ENCODE measurements around the gene CLDN10. TPM values are rescaled to one million over a fixed set of nuclear protein-coding genes. Genes with fewer than 3 reads are reported as not detected.
"Not testable (repeated sequence)": the region's sequence is repeated elsewhere in the genome, so short reads cannot be mapped to it uniquely, and the experiment has no call there.

Gene CLDN10
- total RNA-seq, 1 experiment from 2014 or later: not detected

- DNase-seq (ENCODE audit: low read depth): no peak
These were observed 11.6 kb upstream of the CLDN10 start for GRCh38 chr13:95540888-95541287.

- DNase-seq (ENCODE audit: low read depth): no peak
These were observed 11.2 kb upstream of the CLDN10 start for GRCh38 chr13:95541308-95541707.

- no peak for DNase-seq (ENCODE audit: low read depth)
These were observed 10.5 kb upstream of the CLDN10 start for GRCh38 chr13:95541911-95542474.

GRCh38 chr13:95544293-95544692 is 8.2 kb upstream of the CLDN10 start:
- DNase-seq (ENCODE audit: low read depth): no peak

DNA sequence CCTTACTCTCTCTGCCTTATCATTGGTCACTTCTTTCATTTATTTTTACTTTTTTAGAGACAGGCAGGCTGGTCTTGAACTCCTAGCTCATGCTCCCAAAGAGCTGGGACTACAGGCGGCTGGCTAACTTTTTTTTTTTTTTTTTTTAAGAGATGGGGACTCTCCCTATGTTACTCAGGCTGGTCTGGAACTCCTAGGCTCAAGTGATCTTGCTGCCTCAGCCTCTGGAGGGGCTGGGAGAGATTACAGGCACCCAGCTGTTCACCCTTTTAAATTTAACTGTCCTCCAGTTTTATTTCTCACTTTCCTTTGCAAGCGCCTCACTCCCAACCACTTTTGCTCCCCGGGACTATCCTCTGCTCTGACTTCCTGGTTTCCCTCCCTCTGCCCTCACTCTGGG is 5.6 kb upstream of the CLDN10 start:
- no peak for DNase-seq (ENCODE audit: low read depth)

DNA sequence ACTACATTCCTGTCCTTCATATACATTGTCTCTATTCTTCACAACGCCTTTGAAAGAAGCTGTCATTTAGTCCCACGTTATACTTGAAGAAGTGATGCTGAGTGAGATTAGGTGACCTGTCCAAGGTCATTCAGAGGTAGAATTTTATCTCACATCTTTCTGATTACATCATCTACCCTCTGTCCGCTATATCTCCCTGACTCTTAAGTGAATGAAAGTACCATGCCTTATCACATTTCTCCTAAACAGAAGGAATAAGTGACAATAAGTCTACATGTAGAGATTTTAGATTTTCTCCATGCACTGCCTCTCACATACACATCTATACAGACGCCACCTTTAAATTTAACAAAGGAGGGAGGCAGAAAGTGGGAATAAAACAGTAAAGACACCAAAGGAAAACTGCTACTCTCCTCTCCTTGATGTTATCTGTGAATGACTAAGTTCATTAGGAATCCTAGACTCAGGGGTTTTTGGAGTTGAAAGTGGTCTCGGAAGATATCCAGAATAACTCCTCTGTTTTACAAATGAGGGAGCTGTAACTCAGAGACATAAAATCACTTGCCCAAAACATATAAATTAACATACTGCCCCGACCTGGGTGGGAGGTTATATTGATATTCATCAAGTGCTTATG is 4.9 kb upstream of the CLDN10 start:
- DNase-seq (ENCODE audit: low read depth): no peak

GRCh38 chr13:95552208-95552538 is 347 bp upstream of the CLDN10 start:
- no peak for DNase-seq (ENCODE audit: low read depth)

DNA sequence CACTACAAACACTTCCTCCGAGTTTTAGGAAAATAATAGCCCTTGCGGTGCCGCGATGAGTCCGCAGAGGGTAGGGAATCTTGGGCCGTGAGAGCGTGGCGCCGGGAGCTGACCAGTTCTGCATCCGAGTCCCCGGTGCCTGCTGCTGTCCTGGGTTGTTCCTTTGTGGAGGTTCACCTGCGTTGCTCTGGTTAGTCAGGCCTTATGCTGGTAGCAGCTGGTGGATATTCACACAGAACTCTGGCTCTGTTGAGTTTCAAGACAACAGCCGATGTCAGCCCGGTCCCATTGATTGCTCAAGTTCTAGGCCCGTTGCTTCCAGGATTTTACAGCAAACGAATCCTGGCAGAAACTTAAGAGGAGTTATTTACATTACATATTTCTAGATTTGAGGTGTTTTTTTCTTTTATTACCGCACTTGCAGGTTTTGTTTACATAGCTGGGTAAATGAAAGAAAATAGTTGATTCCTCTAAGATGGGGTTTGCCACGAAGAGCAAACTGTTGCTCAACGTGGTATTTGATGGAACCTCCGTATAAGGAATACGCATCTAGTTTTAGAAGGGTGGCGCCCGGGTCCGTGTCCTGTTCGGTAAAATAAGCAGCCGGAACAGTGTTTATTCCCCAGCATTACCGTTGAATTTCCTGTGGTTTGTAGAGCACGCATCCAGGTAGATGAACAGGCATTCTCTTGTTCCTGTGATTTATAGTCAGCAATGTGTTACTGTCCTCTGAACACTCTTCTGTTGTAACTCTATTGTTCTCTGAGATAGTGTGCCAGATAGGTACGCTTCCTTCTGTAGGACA is 1.3 kb downstream of the CLDN10 start:
- no peak for DNase-seq (ENCODE audit: low read depth)

DNA sequence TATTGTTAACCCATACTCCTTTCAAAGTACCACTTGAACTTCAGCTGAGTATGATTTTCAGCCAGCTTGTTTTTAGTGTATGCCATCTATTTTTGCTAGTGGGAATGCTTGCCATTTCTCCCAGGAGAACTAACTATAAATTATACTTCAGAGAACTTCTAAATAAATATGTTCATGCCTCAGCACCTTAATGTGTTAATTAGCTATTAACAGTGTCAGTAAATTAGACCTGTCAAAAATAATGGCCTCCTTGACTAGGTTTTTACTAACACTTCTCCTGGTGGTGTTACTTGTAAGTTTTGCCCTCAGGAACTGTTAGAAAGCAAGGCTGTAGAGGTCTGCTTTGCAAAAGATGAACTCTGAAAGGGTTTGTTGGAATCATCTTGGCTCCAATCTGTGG is 4.5 kb downstream of the CLDN10 start:
- no peak for DNase-seq (ENCODE audit: low read depth)

DNA sequence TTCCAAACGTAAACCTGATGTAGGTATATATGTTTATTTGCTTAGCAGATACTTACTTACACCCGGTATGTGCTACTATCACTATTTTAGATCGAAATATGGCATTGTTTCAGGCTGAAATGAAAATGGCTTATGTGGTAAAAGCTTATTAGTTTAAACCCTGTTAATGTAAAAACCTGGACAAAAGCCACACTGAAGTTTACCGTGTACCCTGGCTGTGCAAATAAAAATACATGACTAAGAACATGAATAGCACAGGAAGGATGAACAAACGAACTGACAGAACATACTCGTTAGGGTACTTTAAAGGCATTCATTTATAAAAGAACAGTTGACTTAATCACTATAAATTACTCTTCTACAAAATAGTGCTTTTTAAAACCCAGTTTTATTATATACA is 6.6 kb downstream of the CLDN10 start:
- no peak for DNase-seq (ENCODE audit: low read depth)

DNA sequence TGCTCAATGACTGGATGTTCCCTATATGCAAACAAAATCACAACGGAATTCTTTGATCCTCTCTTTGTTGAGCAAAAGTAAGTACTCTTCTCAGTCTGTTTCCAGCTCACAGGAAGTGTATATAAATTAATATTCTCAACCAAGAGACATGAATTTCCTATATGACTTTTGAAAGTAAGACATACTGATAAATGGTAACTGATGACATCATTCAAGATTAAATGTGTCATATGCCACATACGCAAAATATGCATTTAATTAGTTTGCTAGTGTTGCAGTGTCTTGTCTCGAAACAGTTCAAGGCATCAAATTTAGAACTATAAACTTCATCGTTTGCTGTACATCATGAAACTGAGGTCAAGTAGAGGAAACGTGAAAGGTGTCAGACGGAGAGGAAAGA is 7.9 kb downstream of the CLDN10 start:
- no peak for DNase-seq (ENCODE audit: low read depth)

DNA sequence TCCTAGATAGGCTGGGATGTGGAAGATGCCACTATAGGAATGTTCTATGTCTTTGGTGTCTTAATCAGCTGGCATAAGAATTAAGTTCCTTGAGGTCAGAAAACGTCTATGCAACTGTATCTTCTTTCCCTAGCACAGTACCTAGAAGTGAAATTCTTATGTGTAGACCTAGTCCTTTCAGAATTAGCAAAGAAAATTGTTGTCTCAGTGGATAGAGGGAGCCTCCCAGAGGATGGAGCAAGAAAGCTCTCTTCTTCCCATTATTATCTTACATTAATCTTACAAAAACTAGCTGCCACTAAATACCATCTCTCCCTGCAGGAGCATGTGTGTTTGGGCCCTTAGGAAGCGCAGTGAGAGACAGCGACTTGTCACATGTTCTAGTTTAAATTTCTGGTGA is 11.6 kb downstream of the CLDN10 start:
- DNase-seq (ENCODE audit: low read depth): peak; percentile 28

DNA sequence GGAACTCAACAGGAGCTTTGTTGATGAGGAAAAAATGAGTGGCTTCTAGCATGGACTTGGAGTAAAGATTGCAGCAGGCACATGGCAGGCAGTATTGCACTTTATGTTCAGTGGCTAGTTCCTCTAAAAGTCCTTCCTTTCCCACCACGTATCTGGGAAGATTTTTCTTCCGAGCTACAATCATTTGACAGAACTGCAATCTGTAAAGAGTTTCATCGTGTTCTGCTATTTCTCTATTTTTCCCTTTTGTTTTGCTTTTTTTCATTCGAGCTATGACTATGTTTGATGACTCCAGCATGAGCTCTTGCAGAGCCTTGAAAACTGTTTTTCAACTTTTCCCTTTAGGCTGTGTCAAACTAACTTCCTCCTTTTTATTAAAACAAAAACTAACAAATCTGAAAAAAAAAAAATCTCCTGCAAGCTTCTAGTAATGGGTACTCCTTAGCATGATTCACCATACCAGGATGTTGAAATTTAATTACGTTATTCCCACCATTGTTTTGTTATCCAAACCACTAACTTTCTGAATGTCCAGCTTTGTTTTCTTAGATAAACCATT is 12.3 kb downstream of the CLDN10 start:
- DNase-seq (ENCODE audit: low read depth): peak; percentile 71

DNA sequence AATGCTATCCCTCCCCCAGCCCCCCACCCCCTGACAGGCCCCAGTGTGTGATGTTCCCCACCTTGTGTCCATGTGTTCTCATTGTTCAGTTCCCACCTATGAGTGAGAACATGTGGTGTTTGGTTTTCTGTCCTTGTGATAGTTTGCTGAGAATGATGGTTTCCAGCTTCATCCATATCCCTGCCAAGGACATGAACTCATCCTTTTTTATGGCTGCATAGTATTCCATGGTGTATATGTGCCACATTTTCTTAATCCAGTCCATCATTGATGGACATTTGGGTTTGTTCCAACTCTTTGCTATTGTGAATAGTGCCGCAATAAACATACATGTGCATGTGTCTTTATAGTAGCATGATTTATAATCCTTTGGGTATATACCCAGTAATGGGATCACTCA is 13.2 kb downstream of the CLDN10 start:
- not testable (repeated sequence) for DNase-seq (ENCODE audit: low read depth)

DNA sequence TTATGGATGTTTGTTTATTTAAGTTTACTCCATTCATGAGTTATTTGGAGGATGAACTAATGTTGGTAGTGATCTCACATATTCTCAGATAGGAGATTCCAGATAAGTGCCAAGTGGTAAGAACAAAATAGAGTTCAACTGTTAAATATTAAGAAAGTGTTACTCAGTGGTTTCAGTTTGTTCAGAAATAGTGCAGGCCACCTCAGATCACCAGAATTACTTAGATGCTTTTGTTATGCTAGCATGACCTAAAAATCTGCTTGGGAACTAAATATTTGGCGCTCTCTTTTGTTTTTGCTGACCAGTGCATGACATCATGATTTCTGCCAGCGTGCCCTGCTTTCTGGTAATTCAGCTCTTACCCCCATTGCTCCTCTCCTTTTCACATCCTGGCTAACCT is 15.6 kb downstream of the CLDN10 start:
- no peak for DNase-seq (ENCODE audit: low read depth)

DNA sequence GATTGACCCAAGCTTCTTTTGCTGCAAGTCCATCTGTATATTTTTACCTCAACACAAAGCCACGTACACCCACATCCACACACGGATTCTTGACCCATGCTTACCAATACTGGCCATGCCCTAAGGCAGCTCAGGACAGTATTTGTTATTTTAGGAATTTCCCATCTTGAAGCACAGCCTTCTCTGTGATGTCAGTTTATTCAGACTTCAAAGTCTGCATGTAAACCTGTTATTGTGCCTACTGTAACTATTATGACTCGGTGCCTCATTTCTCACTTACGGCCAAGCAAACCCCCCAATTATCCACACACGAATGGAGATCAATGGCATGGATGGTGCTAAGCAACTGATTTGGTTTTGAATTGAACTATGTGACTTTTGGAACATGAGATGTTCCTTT is 17.5 kb downstream of the CLDN10 start:
- no peak for DNase-seq (ENCODE audit: low read depth)

DNA sequence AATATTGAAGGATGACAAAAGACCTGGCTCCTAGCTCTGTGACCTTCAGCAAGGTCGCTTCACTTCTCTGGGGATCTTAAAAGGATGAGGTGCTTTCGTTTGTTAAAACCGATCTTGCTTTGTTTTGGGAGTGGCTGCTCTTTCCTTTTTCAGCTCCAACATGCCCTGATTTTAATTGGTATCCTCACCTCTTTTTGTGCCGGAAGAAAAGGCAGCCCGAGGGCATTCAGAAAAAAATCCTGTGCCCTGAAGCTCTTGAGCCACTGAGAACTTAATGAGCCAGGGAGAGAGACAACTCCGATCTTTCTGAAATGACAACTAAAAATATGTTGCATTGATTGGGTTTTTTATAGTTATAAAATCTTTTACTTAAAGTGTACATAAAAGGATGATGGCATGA is 19.4 kb downstream of the CLDN10 start:
- DNase-seq (ENCODE audit: low read depth): no peak

- DNase-seq (ENCODE audit: low read depth): peak; percentile 48
These were observed 20.7 kb downstream of the CLDN10 start for GRCh38 chr13:95573221-95573620.

DNA sequence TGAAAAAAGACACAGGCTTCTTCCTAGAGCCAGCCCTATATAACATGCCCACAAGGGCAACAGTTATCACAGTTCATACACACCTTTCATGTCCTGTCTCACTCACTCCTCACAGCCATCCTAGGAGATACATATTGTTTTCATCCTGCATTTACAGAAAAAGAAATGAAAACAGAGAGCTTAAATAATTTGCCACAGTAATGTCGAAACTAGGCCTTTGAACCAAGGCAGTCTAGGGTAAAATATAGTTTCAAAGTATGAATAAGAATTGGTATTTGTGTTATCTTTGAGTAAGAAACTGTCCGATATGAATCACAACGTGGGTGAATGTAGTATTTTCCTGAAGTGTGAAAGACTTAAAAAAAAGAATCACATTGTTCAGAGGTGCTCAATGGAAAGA is 26.8 kb downstream of the CLDN10 start:
- no peak for DNase-seq (ENCODE audit: low read depth)

DNA sequence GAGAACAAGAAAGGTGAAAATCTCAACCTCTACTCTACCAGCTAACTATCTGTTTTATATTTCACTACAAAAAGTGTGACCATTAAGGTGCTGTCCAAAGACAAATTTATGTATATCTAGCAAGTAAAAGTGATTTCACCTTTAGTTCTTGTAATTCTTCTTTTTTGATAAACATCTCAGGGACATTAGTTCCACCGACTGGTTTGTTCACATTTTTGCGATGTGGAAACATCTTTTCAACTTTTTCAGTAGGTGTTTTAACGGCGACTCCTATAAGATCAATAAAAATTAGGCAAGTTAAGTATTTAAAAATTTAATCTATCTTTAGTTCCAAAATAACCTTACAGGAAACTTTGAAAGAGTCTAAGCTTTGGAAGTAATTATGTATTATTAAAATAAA is 33.3 kb downstream of the CLDN10 start:
- no peak for DNase-seq (ENCODE audit: low read depth)

DNA sequence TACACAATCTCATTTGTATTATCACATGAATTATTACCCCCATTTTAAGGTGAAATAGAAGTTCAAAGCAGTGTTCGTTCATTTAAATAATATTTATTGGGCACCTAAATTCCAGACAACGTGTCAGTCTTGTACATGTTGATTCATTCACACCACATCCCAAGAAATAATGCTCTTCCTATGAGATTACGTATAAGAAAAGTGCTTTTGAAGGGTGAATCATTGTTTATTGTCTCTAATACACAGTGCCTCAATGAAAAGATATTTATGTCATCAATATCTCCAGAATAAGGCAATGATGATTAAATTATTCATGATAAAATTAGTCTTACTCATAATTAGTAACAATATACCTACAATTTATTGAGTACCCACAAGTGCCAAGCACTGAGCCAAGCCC is 35.6 kb downstream of the CLDN10 start:
- DNase-seq (ENCODE audit: low read depth): no peak

DNA sequence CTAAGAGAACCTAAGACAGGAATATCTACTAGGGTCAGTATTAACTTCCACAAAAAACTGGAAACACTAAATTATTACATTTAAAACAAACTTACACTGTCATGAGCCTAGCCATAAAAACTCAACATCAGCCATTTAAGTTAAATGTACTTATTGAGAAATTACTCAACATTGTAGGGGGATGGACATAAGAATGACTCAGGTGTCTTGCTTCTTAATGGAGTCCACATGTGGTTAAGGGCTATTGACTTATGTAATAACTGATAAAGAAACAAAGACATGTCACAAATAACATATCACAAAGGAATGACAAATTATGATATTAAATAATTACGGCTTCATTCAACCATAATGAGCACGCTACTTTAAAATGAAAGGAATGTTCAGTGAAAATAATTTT is 36.2 kb downstream of the CLDN10 start:
- DNase-seq (ENCODE audit: low read depth): no peak

DNA sequence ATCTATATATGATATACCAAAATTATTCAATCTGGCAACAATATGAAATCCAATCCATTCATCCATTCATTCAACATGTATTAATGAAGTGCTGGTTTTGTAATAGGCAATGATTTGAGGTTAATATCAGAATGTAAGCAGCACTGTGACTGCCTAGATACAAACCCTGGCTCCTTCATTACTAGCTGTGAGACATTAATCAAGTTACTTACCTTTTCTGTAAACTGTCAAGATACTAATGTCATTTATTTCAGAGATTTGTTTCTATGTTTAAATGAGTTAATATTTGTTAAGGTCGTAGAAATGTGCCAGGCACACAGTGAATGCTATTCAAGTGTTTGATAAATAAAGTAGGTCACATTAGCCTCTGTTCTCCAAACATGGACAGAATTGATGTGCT is 40.9 kb downstream of the CLDN10 start:
- DNase-seq (ENCODE audit: low read depth): no peak

Measured in HT1080 (cell line).